Measurements from ENCODE around the gene ADGRD1. TPM values are rescaled to one million over a fixed set of nuclear protein-coding genes. Genes with fewer than 3 reads are reported as not detected.

The ADGRD1 gene
- total and polyA plus RNA-seq, 12 donors: 0.87 to 6.0 (median 1.6) TPM

DNA sequence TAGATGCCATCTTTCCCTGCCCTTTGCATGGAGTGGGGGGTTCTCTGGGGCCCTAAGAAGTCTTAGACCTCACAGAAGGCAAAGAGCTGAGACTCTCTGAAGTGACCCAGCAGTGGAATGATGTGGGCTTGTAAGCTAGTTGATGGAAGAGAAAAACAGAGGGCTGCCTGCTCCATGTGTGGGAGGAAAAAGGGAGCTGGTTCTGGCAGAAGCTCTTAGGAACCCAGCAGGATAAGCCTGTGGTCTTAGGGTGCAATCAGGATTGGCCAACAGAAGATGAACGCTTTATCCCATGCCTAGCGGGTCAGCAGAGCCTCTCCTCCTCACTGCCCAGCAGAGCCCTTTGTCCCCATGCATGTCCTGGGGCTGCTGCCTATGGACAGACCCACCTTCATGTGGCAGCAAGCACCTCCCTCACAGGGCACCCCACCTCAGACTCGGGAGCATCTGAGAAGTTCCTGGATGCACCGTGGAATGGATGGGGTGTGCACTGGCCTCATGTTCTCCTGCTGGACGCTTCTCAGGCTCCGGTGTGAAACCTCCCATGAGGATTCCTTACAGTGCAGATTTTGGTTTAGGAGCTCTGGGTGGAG is 152.7 kb downstream of the ADGRD1 start:
- no peak for DNase-seq
- intact Hi-C loops (cut with DNase I): no loop called here

DNA sequence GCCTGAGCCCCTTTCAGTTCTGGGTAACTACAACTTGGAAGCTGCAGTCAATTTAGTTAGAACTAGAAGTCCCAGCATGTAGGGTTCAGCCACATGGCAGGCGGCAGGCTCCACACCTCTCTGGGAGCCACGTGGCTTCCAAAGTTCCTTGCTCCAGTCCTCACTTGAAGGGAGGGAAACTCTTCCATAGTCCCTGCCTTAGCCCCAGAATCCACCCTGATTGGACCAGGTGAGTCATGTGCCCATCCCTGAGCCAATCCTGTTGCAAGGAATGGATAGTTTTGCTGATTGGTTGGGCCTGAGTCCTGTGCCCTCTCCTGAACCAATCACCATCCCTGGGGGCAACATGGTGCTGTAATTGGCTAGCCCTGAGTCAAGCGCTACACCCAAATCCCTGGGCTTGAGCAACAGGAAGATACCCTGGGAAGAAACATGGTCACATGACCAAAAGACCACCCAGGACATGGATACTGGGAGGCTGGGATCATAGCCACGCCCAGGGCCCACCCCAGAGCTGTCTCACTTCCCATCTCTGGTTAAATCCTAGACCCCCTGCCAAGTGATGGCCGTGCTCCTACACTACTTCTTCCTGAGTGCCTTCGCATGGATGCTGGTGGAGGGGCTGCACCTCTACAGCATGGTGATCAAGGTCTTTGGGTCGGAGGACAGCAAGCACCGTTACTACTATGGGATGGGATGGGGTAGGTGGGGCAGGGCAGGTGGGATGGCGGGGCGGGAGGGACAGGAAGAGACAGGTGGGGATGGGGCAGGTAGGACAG is 154.7 kb downstream of the ADGRD1 start:
- no peak overlapping the region for H3K4me3 ChIP-seq
- H3K4me1 ChIP-seq (replicated peaks in 1 of 2): peaks cover 0 to 3% of the 10 kb centered on the region in 2 donors
- intact Hi-C loops (cut with DNase I): no loop called here
- WGBS, 4 donors: 85 to 93% (median 88%) methylated on average over 10 of the region's 10 CpGs
- no peaks in the 10 kb centered on the region for H3K27me3 ChIP-seq
- H3K36me3 ChIP-seq (replicated peaks in 1 of 2): no peaks in the 10 kb centered on the region
- TF ChIP-seq POLR2A (IDR thresholded peaks at IDR 0.05): no peak
- TF ChIP-seq CTCF (IDR thresholded peaks at IDR 0.05): no peak
- no peak overlapping the region for H3K27ac ChIP-seq
- no peaks in the 10 kb centered on the region for H3K9me3 ChIP-seq (replicated peaks in 1 of 3)
- no peak for DNase-seq

More for the DNA sequence above, 152.7 kb downstream of the ADGRD1 start:
- peaks cover 0 to 3% of the 10 kb centered on the region in 2 donors for H3K4me1 ChIP-seq (replicated peaks in 1 of 2)
- H3K27me3 ChIP-seq: no peaks in the 10 kb centered on the region
- H3K4me3 ChIP-seq: no peak overlapping the region
- TF ChIP-seq POLR2A (IDR thresholded peaks at IDR 0.05): no peak
- no peak for TF ChIP-seq CTCF (IDR thresholded peaks at IDR 0.05)
- H3K9me3 ChIP-seq (replicated peaks in 1 of 3): no peaks in the 10 kb centered on the region
- no peak overlapping the region for H3K27ac ChIP-seq
- H3K36me3 ChIP-seq (replicated peaks in 1 of 2): no peaks in the 10 kb centered on the region
- WGBS, 4 donors: 76 to 81% (median 80%) methylated on average over 2 to 6 of the region's 6 CpGs

GRCh38 chr12:131111446-131111845 is 157.7 kb downstream of the ADGRD1 start:
- Histone ChIP-seq H3K9me3 (replicated peaks in 1 of 3) (no peaks in the 10 kb centered on the region), H3K27me3 (no peaks in the 10 kb centered on the region)

More at GRCh38 chr12:131111446-131111845, 157.7 kb downstream of the ADGRD1 start:
- no peak overlapping the region for H3K4me3 ChIP-seq
- no peaks in the 10 kb centered on the region for H3K4me1 ChIP-seq (replicated peaks in 1 of 2)
- intact Hi-C loops (cut with DNase I): no loop called here
- no peak for TF ChIP-seq CTCF (IDR thresholded peaks at IDR 0.05)
- no peak for TF ChIP-seq POLR2A (IDR thresholded peaks at IDR 0.05)
- 74 to 86% (median 77%) methylated on average over 3 of the region's 3 CpGs for WGBS, 4 donors
- no peak for DNase-seq
- no peaks in the 10 kb centered on the region for H3K36me3 ChIP-seq (replicated peaks in 1 of 2)
- no peak overlapping the region for H3K27ac ChIP-seq
